ENCODE data around the gene SPA17. TPM values are rescaled to one million over a fixed set of nuclear protein-coding genes. Genes with fewer than 3 reads are reported as not detected.
A peak's percentile ranks its signal among the peaks of the same experiment; 100 is the strongest.

The SPA17 gene
- total RNA-seq, 1 donor from 2014 or later, result 28.1 TPM

GRCh38 chr11:124693142-124693541 lies 19.4 kb downstream of the SPA17 start:
- DNase-seq (ENCODE audit: low read depth), result no peak
- TF ChIP-seq, protein P1, sequence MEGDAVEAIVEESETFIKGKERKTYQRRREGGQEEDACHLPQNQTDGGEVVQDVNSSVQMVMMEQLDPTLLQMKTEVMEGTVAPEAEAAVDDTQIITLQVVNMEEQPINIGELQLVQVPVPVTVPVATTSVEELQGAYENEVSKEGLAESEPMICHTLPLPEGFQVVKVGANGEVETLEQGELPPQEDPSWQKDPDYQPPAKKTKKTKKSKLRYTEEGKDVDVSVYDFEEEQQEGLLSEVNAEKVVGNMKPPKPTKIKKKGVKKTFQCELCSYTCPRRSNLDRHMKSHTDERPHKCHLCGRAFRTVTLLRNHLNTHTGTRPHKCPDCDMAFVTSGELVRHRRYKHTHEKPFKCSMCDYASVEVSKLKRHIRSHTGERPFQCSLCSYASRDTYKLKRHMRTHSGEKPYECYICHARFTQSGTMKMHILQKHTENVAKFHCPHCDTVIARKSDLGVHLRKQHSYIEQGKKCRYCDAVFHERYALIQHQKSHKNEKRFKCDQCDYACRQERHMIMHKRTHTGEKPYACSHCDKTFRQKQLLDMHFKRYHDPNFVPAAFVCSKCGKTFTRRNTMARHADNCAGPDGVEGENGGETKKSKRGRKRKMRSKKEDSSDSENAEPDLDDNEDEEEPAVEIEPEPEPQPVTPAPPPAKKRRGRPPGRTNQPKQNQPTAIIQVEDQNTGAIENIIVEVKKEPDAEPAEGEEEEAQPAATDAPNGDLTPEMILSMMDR (conservative IDR thresholded peaks at IDR 0.05; ENCODE audit: low read depth, low read length), result no peak
- no peak overlapping the region for H3K4me3 ChIP-seq (ENCODE audit: low read depth, low read length)

- no peak for DNase-seq (ENCODE audit: low read depth)
- TF ChIP-seq, protein P1 (conservative IDR thresholded peaks at IDR 0.05; ENCODE audit: low read depth, low read length), result no peak
- H3K4me3 ChIP-seq (ENCODE audit: low read depth, low read length), result no peak overlapping the region
Observed at GRCh38 chr11:124699547-124699946, 25.8 kb downstream of the SPA17 start.

GRCh38 chr11:124700028-124700427 lies 26.3 kb downstream of the SPA17 start:
- TF ChIP-seq, protein P1 (conservative IDR thresholded peaks at IDR 0.05; ENCODE audit: low read depth, low read length), result no peak

DNA sequence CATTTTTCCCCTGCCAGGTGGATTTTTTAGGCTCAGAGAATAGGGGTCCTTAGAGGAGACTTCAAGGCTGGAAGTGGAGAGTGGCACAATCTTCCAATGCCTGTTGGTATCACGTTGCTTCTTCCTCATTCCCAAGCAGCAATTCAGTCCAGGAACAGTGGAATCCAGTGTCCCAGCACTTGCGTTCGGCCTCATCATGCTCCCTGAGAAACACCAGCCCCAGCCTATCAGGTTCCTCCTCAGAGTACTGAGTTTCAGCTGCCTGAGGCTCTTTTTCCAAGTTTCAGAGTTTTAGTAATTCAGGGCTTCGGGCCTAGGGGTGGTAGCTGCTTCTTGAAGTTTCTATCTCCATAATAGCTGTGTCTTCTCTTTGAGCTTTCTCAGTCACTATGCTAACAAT lies 34.1 kb downstream of the SPA17 start:
- no peak overlapping the region for H3K4me3 ChIP-seq (ENCODE audit: low read depth, low read length)
- TF ChIP-seq, protein P1 (conservative IDR thresholded peaks at IDR 0.05; ENCODE audit: low read depth, low read length), result no peak
- no peak for DNase-seq (ENCODE audit: low read depth)

More at GRCh38 chr11:124700028-124700427, 26.3 kb downstream of the SPA17 start:
- no peak overlapping the region for H3K4me3 ChIP-seq (ENCODE audit: low read depth, low read length)
- no peak for DNase-seq (ENCODE audit: low read depth)

- no peak overlapping the region for H3K4me3 ChIP-seq (ENCODE audit: low read depth, low read length)
- TF ChIP-seq, protein P1 (conservative IDR thresholded peaks at IDR 0.05; ENCODE audit: low read depth, low read length), result no peak
- no peak for DNase-seq (ENCODE audit: low read depth)
Observed at GRCh38 chr11:124712392-124712791, 38.7 kb downstream of the SPA17 start.

GRCh38 chr11:124716591-124716990 lies 42.9 kb downstream of the SPA17 start:
- no peak overlapping the region for H3K4me3 ChIP-seq (ENCODE audit: low read depth, low read length)
- TF ChIP-seq, protein P1 (conservative IDR thresholded peaks at IDR 0.05; ENCODE audit: low read depth, low read length), result no peak
- DNase-seq (ENCODE audit: low read depth), result no peak

DNA sequence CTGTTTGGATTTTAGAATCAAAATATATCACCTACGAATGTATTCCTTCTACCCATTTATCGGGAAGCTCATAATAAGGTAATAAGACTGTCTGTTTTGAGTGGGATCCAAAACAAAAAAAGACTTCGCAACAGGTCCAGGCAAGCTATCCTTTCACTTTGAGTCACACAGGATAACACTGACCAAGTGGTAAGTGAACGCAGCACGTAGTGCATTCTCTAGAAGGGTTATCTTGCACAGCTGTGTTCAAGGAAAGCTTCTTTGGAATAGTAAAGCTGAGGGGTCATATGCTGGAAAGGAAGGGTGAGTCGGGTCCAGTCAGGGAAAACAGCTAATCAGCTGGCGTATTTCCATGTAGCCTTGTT lies 43.7 kb downstream of the SPA17 start:
- H3K4me3 ChIP-seq (ENCODE audit: low read depth, low read length), result peak overlapping the region; percentile 52
- TF ChIP-seq, protein P1 (conservative IDR thresholded peaks at IDR 0.05; ENCODE audit: low read depth, low read length), result no peak
- no peak for DNase-seq (ENCODE audit: low read depth)

All from epithelial cell of proximal tubule (primary cell).